H1 (cell line): ENCODE data around the gene ZNG1B.
"Not testable (repeated sequence)": the region's sequence is repeated elsewhere in the genome, so short reads cannot be mapped to it uniquely, and the experiment has no call there.

Source experiments
- GABPA ChIP-seq: IDR thresholded peaks from 2 replicates; pipeline ENCODE4 v1.6.1; 2011; ENCODE audit warnings: mild to moderate bottlenecking, low read length, moderate library complexity, borderline replicate concordance; ENCODE audit not compliant: insufficient read depth
- POLR2A ChIP-seq, 2 experiments: IDR thresholded peaks; 1 replicate in 1 of 2; 2 replicates in 1 of 2; pipeline ENCODE4 v1.6.1; 2011; ENCODE audit warnings: low read depth in 2 of 2, low read length in 2 of 2, mild to moderate bottlenecking in 2 of 2; ENCODE audit errors: control extremely low read depth in 1 of 2
- SIN3A ChIP-seq, 2 experiments: IDR thresholded peaks in 1 of 2; conservative IDR thresholded peaks in 1 of 2; 2 replicates each; pipeline ENCODE4 v1.6.1; 2011 to 2012; ENCODE audit warnings: low read length in 2 of 2, improper control_type of control experiment in 1 of 2, low read depth in 1 of 2, mild to moderate bottlenecking in 1 of 2

GRCh38 chr2:113528904-113529303 is 91.4 kb downstream of the ZNG1B start:
- TF ChIP-seq GABPA; POLR2A (IDR thresholded peaks at IDR 0.05; ENCODE audit: control extremely low read depth in 1 of 2, low read depth in 2 of 2, low read length in 2 of 2); SIN3A (conservative IDR thresholded peaks at IDR 0.05 in 1 of 2, IDR thresholded peaks at IDR 0.05 in 1 of 2; ENCODE audit: low read depth in 1 of 2, low read length in 2 of 2): not testable (repeated sequence)
